Measurements from ENCODE around the gene MEST.

- TF ChIP-seq POLR2AphosphoS5 (IDR thresholded peaks at IDR 0.05; ENCODE audit: borderline replicate concordance, low read depth, low read length) (no peak), EZH2 (IDR thresholded peaks at IDR 0.05) (no peak)
Measured at GRCh38 chr7:130513447-130513846, 21.6 kb downstream of the MEST start.

Measured in SK-N-MC (cell line).